ENCODE results near the gene STON2. TPM values are rescaled to one million over a fixed set of nuclear protein-coding genes. Genes with fewer than 3 reads are reported as not detected.

The STON2 gene
- total and polyA plus RNA-seq, 2 of the 8 experiments (the other 6 are each of a cell fraction or from before 2014, with no cell fraction given) = 8.9 to 50.0 TPM

DNA sequence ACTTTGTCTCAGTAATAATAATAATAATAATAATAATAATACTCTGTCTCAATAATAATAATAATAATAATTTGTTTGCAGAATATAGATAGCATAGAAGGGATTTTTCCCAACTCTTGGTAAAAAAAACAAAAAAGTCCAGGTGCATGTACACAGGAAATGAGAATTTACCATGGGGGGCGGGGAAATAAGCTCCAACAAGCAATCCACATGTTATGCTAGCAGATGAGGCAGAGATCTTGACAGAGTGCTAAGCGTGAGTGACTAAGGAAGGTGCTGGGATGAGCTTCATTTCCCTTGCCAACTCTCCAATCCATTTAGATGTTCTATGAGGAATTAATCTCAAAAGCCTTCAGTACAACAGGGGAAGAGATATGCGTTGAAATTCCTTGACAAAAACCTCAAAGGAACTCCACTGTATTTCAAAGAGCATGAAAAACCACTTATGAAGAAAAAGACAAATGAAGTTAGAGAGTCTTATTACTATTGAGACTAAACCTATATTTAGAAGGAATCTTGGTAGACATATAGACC is 134.4 kb downstream of the STON2 start (continued):
- TF ChIP-seq, protein P1, sequence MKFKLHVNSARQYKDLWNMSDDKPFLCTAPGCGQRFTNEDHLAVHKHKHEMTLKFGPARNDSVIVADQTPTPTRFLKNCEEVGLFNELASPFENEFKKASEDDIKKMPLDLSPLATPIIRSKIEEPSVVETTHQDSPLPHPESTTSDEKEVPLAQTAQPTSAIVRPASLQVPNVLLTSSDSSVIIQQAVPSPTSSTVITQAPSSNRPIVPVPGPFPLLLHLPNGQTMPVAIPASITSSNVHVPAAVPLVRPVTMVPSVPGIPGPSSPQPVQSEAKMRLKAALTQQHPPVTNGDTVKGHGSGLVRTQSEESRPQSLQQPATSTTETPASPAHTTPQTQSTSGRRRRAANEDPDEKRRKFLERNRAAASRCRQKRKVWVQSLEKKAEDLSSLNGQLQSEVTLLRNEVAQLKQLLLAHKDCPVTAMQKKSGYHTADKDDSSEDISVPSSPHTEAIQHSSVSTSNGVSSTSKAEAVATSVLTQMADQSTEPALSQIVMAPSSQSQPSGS (IDR thresholded peaks at IDR 0.05; ENCODE audit: low read length) = no peak
- TF ChIP-seq TBP (IDR thresholded peaks at IDR 0.05; ENCODE audit: low read depth, low read length) (no peak), EP300 (IDR thresholded peaks at IDR 0.05; ENCODE audit: borderline replicate concordance in 1 of 2, low read depth in 2 of 2, low read length in 2 of 2) (no peak), RAD21 (IDR thresholded peaks at IDR 0.05 in 1 of 2, conservative IDR thresholded peaks at IDR 0.05 in 1 of 2; ENCODE audit: low read depth in 2 of 2, low read length in 2 of 2) (no peak), HDAC2 (IDR thresholded peaks at IDR 0.05; ENCODE audit: borderline replicate concordance in 1 of 2, low read depth in 2 of 2, low read length in 2 of 2) (no peak)
- TF ChIP-seq, protein P2, sequence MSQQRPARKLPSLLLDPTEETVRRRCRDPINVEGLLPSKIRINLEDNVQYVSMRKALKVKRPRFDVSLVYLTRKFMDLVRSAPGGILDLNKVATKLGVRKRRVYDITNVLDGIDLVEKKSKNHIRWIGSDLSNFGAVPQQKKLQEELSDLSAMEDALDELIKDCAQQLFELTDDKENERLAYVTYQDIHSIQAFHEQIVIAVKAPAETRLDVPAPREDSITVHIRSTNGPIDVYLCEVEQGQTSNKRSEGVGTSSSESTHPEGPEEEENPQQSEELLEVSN (IDR thresholded peaks at IDR 0.05) = no peak

Data from H1 (cell line).